Transverse colon (tissue), 4 donors: ENCODE results near the gene USP38. TPM values are rescaled to one million over a fixed set of nuclear protein-coding genes. Genes with fewer than 3 reads are reported as not detected.
"Not testable (repeated sequence)": the region's sequence is repeated elsewhere in the genome, so short reads cannot be mapped to it uniquely, and the experiment has no call there.

Source experiments
- DNase-seq: peaks from one replicate; pipeline ENCODE4 v3.0.0-alpha.2; 2019
- H3K27ac ChIP-seq, 4 donors: fragments of 200-600 bp; sonication (generic); 2 replicates each; pipeline ENCODE4 v1.5.1; 2016 to 2018; ENCODE audit warnings: inconsistent platforms in 4 of 4
- H3K27me3 ChIP-seq: fragments of 200-600 bp; sonication (generic); 2 replicates; pipeline ENCODE4 v1.5.1; 2017; ENCODE audit warnings: inconsistent platforms
- H3K36me3 ChIP-seq, 4 donors: fragments of 200-600 bp; sonication (generic); 2 replicates each; pipeline ENCODE4 v1.5.1; 2017 to 2019; ENCODE audit warnings: inconsistent platforms in 4 of 4
- H3K4me1 ChIP-seq, 4 donors: fragments of 200-600 bp; sonication (generic); 2 replicates each; pipeline ENCODE4 v1.5.1; 2017 to 2020; ENCODE audit warnings: inconsistent platforms in 4 of 4
- H3K4me3 ChIP-seq, 4 donors: fragments of 200-600 bp; sonication (generic); 1 replicate in 1 of 4; 2 replicates in 3 of 4; pipeline versions ENCODE4 v1.5.1 to v1.6.1; 2017 to 2019; ENCODE audit warnings: inconsistent platforms in 4 of 4
- H3K9me3 ChIP-seq, 2 donors: fragments of 200-600 bp; sonication (generic); 2 replicates each; pipeline ENCODE4 v1.5.1; 2017 to 2019; ENCODE audit warnings: inconsistent platforms in 2 of 2
- EP300 ChIP-seq: sonication (generic); formaldehyde crosslinking; IDR thresholded peaks from one replicate; pipeline ENCODE4 v1.6.1; 2017; ENCODE audit warnings: antibody characterized with exemption, low read depth
- POLR2A ChIP-seq: fragments of 450-650 bp; IDR thresholded peaks from one replicate; pipeline ENCODE4 v1.6.1; 2016; ENCODE audit warnings: antibody characterized with exemption, mild to moderate bottlenecking, moderate library complexity
- POLR2AphosphoS5 ChIP-seq, 3 donors: sonication (generic); formaldehyde crosslinking; IDR thresholded peaks; one replicate each; pipeline ENCODE4 v1.6.1; 2016; ENCODE audit warnings: antibody characterized with exemption in 3 of 3
- WGBS, 2 donors: methylation state at CpG; one replicate each; pipeline ENCODE4 v1.1.5; 2018; ENCODE audit warnings: low coverage in 1 of 2; 5-methylcytosine and 5-hydroxymethylcytosine counted together
- in situ Hi-C, 4 donors: fragments of 200-750 bp; cut with MboI; loops; one replicate each; pipeline versions ENCODE4 v1.15.0 to v1.15.1; 2017; ENCODE audit warnings: low sequenced_read_pairs in 3 of 4, low pct_ligation_motif_present in 1 of 4, low pct_unique_long_range_greater_than_20kb in 1 of 4
- intact Hi-C: fragments of 100-400 bp; cut with DNase I; formaldehyde crosslinking; loops from one replicate; pipeline ENCODE4 v1.15.1; 2023; ENCODE audit warnings: low total_unique reads
- total RNA-seq, 4 donors: library from RNA; depleted of rRNA; stranded (reverse); fragments of >200 nt; gene quantifications; one replicate each; pipeline ENCODE4 v1.1.0, GENCODE V29; 2016
- TF ChIP-seq, protein P1 (sequence below), 5 experiments: fragments of 200-600 bp in 3 of 5; fragments of 450-650 bp in 2 of 5; sonication (generic) in 3 of 5; IDR thresholded peaks; 1 replicate in 2 of 5; 2 replicates in 3 of 5; pipeline ENCODE4 v1.5.1; 2016 to 2017; ENCODE audit warnings: antibody characterized with exemption in 5 of 5, inconsistent platforms in 3 of 5, mild to moderate bottlenecking in 2 of 5, moderate library complexity in 1 of 5

The USP38 gene
- total RNA-seq, 4 donors from 2014 or later = 25.9 to 47.8 (median 41.4) TPM

DNA sequence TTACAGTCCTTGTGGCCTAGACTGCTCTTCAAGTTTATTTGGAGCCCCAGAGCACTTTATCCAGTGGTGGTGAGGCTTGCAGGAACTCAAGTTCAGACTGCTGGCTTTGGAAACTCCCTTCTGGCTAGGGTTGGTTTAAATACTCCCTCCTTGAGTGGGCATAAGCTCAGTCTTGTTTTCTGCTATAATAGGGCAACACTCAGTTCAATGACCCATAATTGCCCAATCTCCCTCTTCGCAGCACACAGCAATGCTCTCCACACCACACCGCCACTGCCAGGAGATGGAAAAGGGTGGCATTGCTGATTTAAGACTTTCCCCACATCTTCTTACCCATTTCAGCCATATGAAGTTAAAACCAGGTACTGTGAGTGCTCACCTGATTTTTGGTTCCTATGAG is 27.9 kb upstream of the USP38 start:
- 97 to 100% methylated on average over 2 of the region's 2 CpGs for WGBS, 2 donors
- in situ Hi-C loops (no loop called here), intact Hi-C loops (no loop called here)
- H3K36me3 ChIP-seq = no peaks in the 10 kb centered on the region
- H3K27ac ChIP-seq = no peak overlapping the region
- no peak for DNase-seq
- no peaks in the 10 kb centered on the region for H3K4me1 ChIP-seq
- H3K27me3 ChIP-seq = no peaks in the 10 kb centered on the region
- TF ChIP-seq POLR2AphosphoS5 (IDR thresholded peaks at IDR 0.05) (no peak), POLR2A (no peak)
- TF ChIP-seq, protein P1, sequence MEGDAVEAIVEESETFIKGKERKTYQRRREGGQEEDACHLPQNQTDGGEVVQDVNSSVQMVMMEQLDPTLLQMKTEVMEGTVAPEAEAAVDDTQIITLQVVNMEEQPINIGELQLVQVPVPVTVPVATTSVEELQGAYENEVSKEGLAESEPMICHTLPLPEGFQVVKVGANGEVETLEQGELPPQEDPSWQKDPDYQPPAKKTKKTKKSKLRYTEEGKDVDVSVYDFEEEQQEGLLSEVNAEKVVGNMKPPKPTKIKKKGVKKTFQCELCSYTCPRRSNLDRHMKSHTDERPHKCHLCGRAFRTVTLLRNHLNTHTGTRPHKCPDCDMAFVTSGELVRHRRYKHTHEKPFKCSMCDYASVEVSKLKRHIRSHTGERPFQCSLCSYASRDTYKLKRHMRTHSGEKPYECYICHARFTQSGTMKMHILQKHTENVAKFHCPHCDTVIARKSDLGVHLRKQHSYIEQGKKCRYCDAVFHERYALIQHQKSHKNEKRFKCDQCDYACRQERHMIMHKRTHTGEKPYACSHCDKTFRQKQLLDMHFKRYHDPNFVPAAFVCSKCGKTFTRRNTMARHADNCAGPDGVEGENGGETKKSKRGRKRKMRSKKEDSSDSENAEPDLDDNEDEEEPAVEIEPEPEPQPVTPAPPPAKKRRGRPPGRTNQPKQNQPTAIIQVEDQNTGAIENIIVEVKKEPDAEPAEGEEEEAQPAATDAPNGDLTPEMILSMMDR (IDR thresholded peaks at IDR 0.05) = no peak
- no peak overlapping the region for H3K4me3 ChIP-seq
- peaks cover 14 to 23% of the 10 kb centered on the region in 2 donors for H3K9me3 ChIP-seq

DNA sequence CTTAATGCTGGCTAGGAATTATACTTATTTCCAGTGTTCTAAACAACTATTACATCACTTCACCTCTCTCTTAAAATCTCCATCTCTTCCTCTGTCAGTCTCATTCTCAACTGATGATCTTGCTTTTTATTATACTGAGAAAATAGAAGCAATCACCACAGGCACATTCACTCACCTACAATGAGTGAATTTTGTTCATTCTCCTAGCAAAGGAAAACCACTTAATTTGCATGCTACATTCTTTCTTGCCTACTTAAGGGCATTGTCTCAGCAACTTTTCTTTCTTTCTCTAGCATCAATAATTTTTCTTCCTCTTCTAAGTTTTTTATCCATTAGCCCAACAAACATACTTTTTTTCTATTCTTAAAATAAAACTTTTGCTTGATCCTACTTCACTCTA is 21.1 kb upstream of the USP38 start:
- Histone ChIP-seq H3K36me3 (no peaks in the 10 kb centered on the region), H3K4me3 (no peak overlapping the region), H3K27ac (no peak overlapping the region), H3K9me3 (no peaks in the 10 kb centered on the region), H3K4me1 (no peaks in the 10 kb centered on the region), H3K27me3 (no peaks in the 10 kb centered on the region)
- in situ Hi-C loops (no loop called here), intact Hi-C loops (no loop called here)
- TF ChIP-seq POLR2AphosphoS5 (IDR thresholded peaks at IDR 0.05) (no peak), EP300 (no peak), POLR2A (no peak)
- TF ChIP-seq, protein P1 (IDR thresholded peaks at IDR 0.05) = no peak
- no peak for DNase-seq

DNA sequence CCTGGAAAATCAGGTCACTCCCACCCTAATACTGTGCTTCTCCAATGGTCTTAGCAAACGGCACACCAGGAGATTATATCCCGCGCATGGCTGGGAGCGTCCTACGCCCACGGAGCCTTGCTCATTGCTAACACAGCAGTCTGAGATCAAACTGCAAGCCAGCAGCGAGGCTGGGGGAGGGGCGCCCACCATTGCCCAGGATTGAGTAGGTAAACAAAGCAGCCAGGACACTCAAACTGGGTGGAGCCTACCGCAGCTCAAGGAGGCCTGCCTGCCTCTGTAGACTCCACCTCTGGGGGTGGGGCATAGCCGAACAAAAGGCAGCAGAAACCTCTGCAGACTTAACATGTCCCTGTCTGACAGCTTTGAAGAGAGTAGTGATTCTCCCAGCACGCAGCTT is 18.0 kb upstream of the USP38 start:
- H3K9me3 ChIP-seq, H3K36me3 ChIP-seq, intact Hi-C loops, H3K27ac ChIP-seq, H3K27me3 ChIP-seq, DNase-seq, H3K4me1 ChIP-seq, H3K4me3 ChIP-seq, in situ Hi-C loops: not testable (repeated sequence)
- 94% methylated on average over 11 of the region's 11 CpGs; no CpG with 5 or more reads in 1 of the 2 donors for WGBS, 2 donors

DNA sequence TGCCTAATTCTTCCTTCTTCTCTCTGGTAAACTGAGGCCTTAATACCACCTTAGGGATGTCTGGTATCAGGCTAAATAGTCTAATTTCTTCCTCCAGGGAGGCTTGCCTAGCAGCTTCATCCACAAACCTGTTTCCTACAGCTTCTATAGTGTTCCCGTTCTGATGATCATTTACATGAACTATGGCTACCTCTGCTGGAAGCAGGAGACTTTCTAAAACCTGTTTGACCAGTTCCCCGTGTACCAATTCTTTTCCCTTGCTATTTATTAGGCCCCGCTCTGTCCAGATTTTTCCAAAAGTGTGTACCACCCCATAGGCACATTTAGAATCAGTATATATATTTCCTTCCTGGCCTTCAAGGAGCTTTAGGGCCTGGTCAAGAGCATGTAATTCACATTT is 5.8 kb upstream of the USP38 start:
- in situ Hi-C loops = loop anchor here in 1 of 4 donors (25.0 kb wide), 1 partner anchor 192 kb away; no protein-coding TSS in a partner anchor
- no peak overlapping the region for H3K27ac ChIP-seq
- intact Hi-C loops = no loop called here
- H3K9me3 ChIP-seq = peaks cover 0 to 3% of the 10 kb centered on the region in 2 donors
- H3K4me1 ChIP-seq = peaks cover 0 to 16% (median 5%) of the 10 kb centered on the region in 4 donors
- WGBS, 2 donors = 38 to 66% methylated on average over 2 to 3 of the region's 3 CpGs
- no peaks in the 10 kb centered on the region for H3K36me3 ChIP-seq
- no peak overlapping the region for H3K4me3 ChIP-seq
- DNase-seq = no peak
- TF ChIP-seq, protein P1 (IDR thresholded peaks at IDR 0.05) = peak in 1 of 5 experiments; percentile 9
- TF ChIP-seq EP300 = no peak
- no peaks in the 10 kb centered on the region for H3K27me3 ChIP-seq

DNA sequence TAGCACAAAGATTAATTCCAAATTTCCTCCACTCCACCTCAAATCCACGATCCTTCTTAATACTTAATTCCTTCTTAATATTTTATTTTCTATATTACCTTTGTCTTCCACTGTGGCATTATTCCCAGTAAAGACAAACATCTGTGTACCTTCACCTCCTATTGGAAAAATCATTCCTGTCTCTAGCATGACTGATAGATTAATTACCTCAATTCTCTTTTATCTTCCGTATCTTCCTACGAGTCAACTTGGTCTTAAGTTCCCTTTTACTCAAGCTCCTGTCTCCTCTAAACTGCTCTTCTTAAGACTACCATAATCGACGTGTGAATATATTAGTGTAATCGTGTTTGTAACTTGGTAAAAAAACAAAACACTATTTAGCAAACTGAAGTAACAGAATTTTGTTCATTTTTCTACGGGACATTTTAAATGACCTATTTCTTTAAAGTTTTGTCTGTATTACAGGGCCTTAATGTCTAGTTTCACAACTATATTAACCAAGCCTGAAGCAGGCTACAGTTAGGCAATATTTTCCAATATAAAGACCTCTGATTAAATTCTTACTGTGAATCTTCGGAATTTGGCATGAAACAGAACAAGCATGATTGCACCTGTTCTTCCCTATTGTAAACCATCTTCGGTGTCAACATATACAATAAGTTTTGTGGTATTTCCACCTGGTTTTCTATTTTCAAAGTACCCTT is 1.1 kb upstream of the USP38 start:
- TF ChIP-seq, protein P1 (IDR thresholded peaks at IDR 0.05) = no peak
- TF ChIP-seq EP300 (no peak), POLR2A (no peak), POLR2AphosphoS5 (IDR thresholded peaks at IDR 0.05) (no peak)
- in situ Hi-C loops (loop anchor here in 1 of 4 donors (25.0 kb wide), 1 partner anchor 196 kb away; no protein-coding TSS in a partner anchor), intact Hi-C loops (no loop called here)
- no peaks in the 10 kb centered on the region for H3K9me3 ChIP-seq
- peak overlapping the region; percentile 96 to 98 (median 96) for H3K27ac ChIP-seq
- WGBS, 2 donors = 37 to 40% methylated on average over 9 of the region's 9 CpGs
- no peak for DNase-seq
- H3K27me3 ChIP-seq = no peaks in the 10 kb centered on the region
- no peaks in the 10 kb centered on the region for H3K36me3 ChIP-seq
- peaks cover 0 to 35% (median 20%) of the 10 kb centered on the region in 4 donors for H3K4me1 ChIP-seq
- peak overlapping the region; percentile 72 to 91 (median 82) for H3K4me3 ChIP-seq
